ENCODE measurements around the gene POGZ. TPM values are rescaled to one million over a fixed set of nuclear protein-coding genes. Genes with fewer than 3 reads are reported as not detected.

Gene POGZ
- total RNA-seq, 1 experiment from 2014 or later, result 77.9 TPM

GRCh38 chr1:151364996-151365395 lies 94.3 kb downstream of the POGZ start:
- ChIA-PET CTCF (no interaction called here), POLR2A (ENCODE audit: unreplicated experiment) (interaction anchor here (0.5 to 0.6 kb wide), 2 partner anchors 18 to 170 kb away, joined by 3 to 6 read pairs; partner anchors contain the start of gene RFX5)
- no peaks in the 10 kb centered on the region for H3K4me1 ChIP-seq (ENCODE audit: insufficient read depth, low read length)
- H3K4me2 ChIP-seq (ENCODE audit: low read length), result no peak overlapping the region
- no peaks in the 10 kb centered on the region for H3F3A ChIP-seq (ENCODE audit: low read length, unreplicated experiment)
- no peak overlapping the region for H2AFZ ChIP-seq (ENCODE audit: low read length)
- peaks cover 12% of the 10 kb centered on the region for H3K9me3 ChIP-seq (ENCODE audit: low read length)
- no peak overlapping the region for H3K27ac ChIP-seq (ENCODE audit: low read length)
- no peaks in the 10 kb centered on the region for H4K20me1 ChIP-seq (ENCODE audit: low read length)
- H3K27me3 ChIP-seq (ENCODE audit: low read length), result no peaks in the 10 kb centered on the region
- H3K9ac ChIP-seq (ENCODE audit: low read length), result no peak overlapping the region
- TF ChIP-seq EZH2phosphoT487 (IDR thresholded peaks at IDR 0.05; ENCODE audit: borderline replicate concordance, low read length) (no peak), CTCF (conservative IDR thresholded peaks at IDR 0.05; ENCODE audit: low read depth, low read length) (0 out of 2 replicates have a peak, but pooled peaks have one; percentile 14), EZH2 (IDR thresholded peaks at IDR 0.05; ENCODE audit: low read length, unreplicated experiment) (no peak)
- peaks cover 15% of the 10 kb centered on the region for H3K36me3 ChIP-seq (ENCODE audit: low read depth, low read length)
- no peak overlapping the region for H3K4me3 ChIP-seq (ENCODE audit: low read length)
- DNase-seq, result no peak
- no peaks in the 10 kb centered on the region for H3K9me2 ChIP-seq (replicated peaks; ENCODE audit: low read length)
- ATAC-seq, result no peak
- H3K79me2 ChIP-seq (ENCODE audit: low read length), result no peaks in the 10 kb centered on the region
- no TSS peak for BruUV-seq (replicated peaks)
- intact Hi-C loops (cut with micrococcal nuclease), result no loop called here

GRCh38 chr1:151362308-151363155 lies 96.8 kb downstream of the POGZ start:
- no peak overlapping the region for H3K4me3 ChIP-seq (ENCODE audit: low read length)
- no peak for TF ChIP-seq CTCF (conservative IDR thresholded peaks at IDR 0.05; ENCODE audit: low read depth, low read length)
- H3K27me3 ChIP-seq (ENCODE audit: low read length), result no peaks in the 10 kb centered on the region
- no peaks in the 10 kb centered on the region for H3F3A ChIP-seq (ENCODE audit: low read length, unreplicated experiment)
- H4K20me1 ChIP-seq (ENCODE audit: low read length), result no peaks in the 10 kb centered on the region
- ChIA-PET POLR2A (ENCODE audit: unreplicated experiment) (no interaction called here), CTCF (no interaction called here)
- no peaks in the 10 kb centered on the region for H3K79me2 ChIP-seq (ENCODE audit: low read length)
- no peaks in the 10 kb centered on the region for H3K9me2 ChIP-seq (replicated peaks; ENCODE audit: low read length)
- peaks cover 15% of the 10 kb centered on the region for H3K36me3 ChIP-seq (ENCODE audit: low read depth, low read length)
- no peak for ATAC-seq
- no peak for DNase-seq
- no peak overlapping the region for H2AFZ ChIP-seq (ENCODE audit: low read length)
- H3K9ac ChIP-seq (ENCODE audit: low read length), result no peak overlapping the region
- peaks cover 12% of the 10 kb centered on the region for H3K9me3 ChIP-seq (ENCODE audit: low read length)
- H3K4me2 ChIP-seq (ENCODE audit: low read length), result no peak overlapping the region
- H3K27ac ChIP-seq (ENCODE audit: low read length), result no peak overlapping the region
- BruUV-seq (replicated peaks), result no TSS peak
- intact Hi-C loops (cut with micrococcal nuclease), result no loop called here
- H3K4me1 ChIP-seq (ENCODE audit: insufficient read depth, low read length), result no peaks in the 10 kb centered on the region

GRCh38 chr1:151361883-151362282 lies 97.4 kb downstream of the POGZ start:
- no peak for DNase-seq
- Histone ChIP-seq H3K4me2 (ENCODE audit: low read length) (no peak overlapping the region), H3K4me1 (ENCODE audit: insufficient read depth, low read length) (no peaks in the 10 kb centered on the region), H4K20me1 (ENCODE audit: low read length) (no peaks in the 10 kb centered on the region), H3K36me3 (ENCODE audit: low read depth, low read length) (peaks cover 15% of the 10 kb centered on the region), H2AFZ (ENCODE audit: low read length) (no peak overlapping the region), H3K27ac (ENCODE audit: low read length) (no peak overlapping the region), H3K9ac (ENCODE audit: low read length) (no peak overlapping the region), H3K79me2 (ENCODE audit: low read length) (no peaks in the 10 kb centered on the region), H3F3A (ENCODE audit: low read length, unreplicated experiment) (no peaks in the 10 kb centered on the region), H3K9me3 (ENCODE audit: low read length) (peaks cover 12% of the 10 kb centered on the region), H3K27me3 (ENCODE audit: low read length) (no peaks in the 10 kb centered on the region), H3K4me3 (ENCODE audit: low read length) (no peak overlapping the region), H3K9me2 (replicated peaks; ENCODE audit: low read length) (no peaks in the 10 kb centered on the region)
- no peak for TF ChIP-seq EZH2phosphoT487 (IDR thresholded peaks at IDR 0.05; ENCODE audit: borderline replicate concordance, low read length)
- TF ChIP-seq EZH2 (IDR thresholded peaks at IDR 0.05; ENCODE audit: low read length, unreplicated experiment), result no peak
- no peak for TF ChIP-seq CTCF (conservative IDR thresholded peaks at IDR 0.05; ENCODE audit: low read depth, low read length)
- intact Hi-C loops (cut with micrococcal nuclease), result no loop called here
- no peak for ATAC-seq
- BruUV-seq (replicated peaks), result no TSS peak
- CTCF ChIA-PET, result no interaction called here
- POLR2A ChIA-PET (ENCODE audit: unreplicated experiment), result no interaction called here
